ENCODE results near the gene BUD23. TPM values are rescaled to one million over a fixed set of nuclear protein-coding genes. Genes with fewer than 3 reads are reported as not detected.

The BUD23 gene
- total and polyA plus RNA-seq, 9 of the 15 experiments (the other 6 are each of a cell fraction or from before 2014, with no cell fraction given): 79.5 to 270 (median 150) TPM

- TF ChIP-seq SMARCA4 (IDR thresholded peaks at IDR 0.05) (0 out of 2 replicates have a peak, but pooled peaks have one; percentile 10), ZNF431 (CRISPR knock-in tag; IDR thresholded peaks at IDR 0.05) (no peak), NR2C2 (CRISPR knock-in tag; IDR thresholded peaks at IDR 0.05) (no peak), NR2C2 (tag; IDR thresholded peaks at IDR 0.05) (no peak), ZNF561 (CRISPR knock-in tag; conservative IDR thresholded peaks at IDR 0.05) (no peak), TRIM25 (IDR thresholded peaks at IDR 0.05; ENCODE audit: borderline replicate concordance) (peak; percentile 89; the same call in 1 of the 2 replicates), MEF2A (IDR thresholded peaks at IDR 0.05; ENCODE audit: control insufficient read depth, low read depth, low read length) (no peak), THRAP3 (IDR thresholded peaks at IDR 0.05; ENCODE audit: borderline replicate concordance) (peak; percentile 79), CXXC5 (CRISPR knock-in tag; IDR thresholded peaks at IDR 0.05) (no peak), ZSCAN29 (IDR thresholded peaks at IDR 0.05) (no peak), ZBTB49 (CRISPR knock-in tag; IDR thresholded peaks at IDR 0.05; ENCODE audit: borderline replicate concordance) (no peak), SIRT6 (IDR thresholded peaks at IDR 0.05; ENCODE audit: low read depth, low read length) (no peak), MNT (conservative IDR thresholded peaks at IDR 0.05) (no peak), PRDM10 (IDR thresholded peaks at IDR 0.05; ENCODE audit: partially characterized antibody) (no peak), CEBPB (tag; IDR thresholded peaks at IDR 0.05) (no peak), ZNF232 (CRISPR knock-in tag; IDR thresholded peaks at IDR 0.05) (no peak), KLF1 (tag; IDR thresholded peaks at IDR 0.05) (no peak), BCOR (IDR thresholded peaks at IDR 0.05) (no peak), ZNF41 (CRISPR knock-in tag; conservative IDR thresholded peaks at IDR 0.05) (no peak), TARDBP (IDR thresholded peaks at IDR 0.05) (no peak), ATF4 (CRISPR knock-in tag; IDR thresholded peaks at IDR 0.05) (no peak)
Measured at GRCh38 chr7:73726083-73726466, 42.7 kb downstream of the BUD23 start (continued).
